Adrenal gland (tissue), 12 donors: ENCODE data around the gene ZMIZ2. TPM values are rescaled to one million over a fixed set of nuclear protein-coding genes. Genes with fewer than 3 reads are reported as not detected.
"Not testable (repeated sequence)": the region's sequence is repeated elsewhere in the genome, so short reads cannot be mapped to it uniquely, and the experiment has no call there.

Experiments used
- DNase-seq, 7 donors: peaks; one replicate each; pipeline ENCODE4 v3.0.0-alpha.2; 2019 to 2020
- H3K27ac ChIP-seq, 5 donors: fragments of 200-600 bp; sonication (generic) in 4 of 5; 1 replicate in 3 of 5; 2 replicates in 2 of 5; pipeline versions ENCODE4 v1.5.1 to v1.8.0; 2016 to 2020; ENCODE audit warnings: mild to moderate bottlenecking in 1 of 5
- H3K27me3 ChIP-seq: fragments of 200-600 bp; 2 replicates; pipeline ENCODE4 v1.8.0; 2021
- H3K36me3 ChIP-seq, 2 donors: fragments of 200-600 bp; replicated peaks in 1 of 2; 1 replicate in 1 of 2; 2 replicates in 1 of 2; pipeline versions ENCODE4 v1.5.1 to v1.8.0; 2018 to 2022
- H3K4me1 ChIP-seq, 2 donors: fragments of 200-600 bp; replicated peaks in 1 of 2; 1 replicate in 1 of 2; 2 replicates in 1 of 2; pipeline versions ENCODE4 v1.5.1 to v1.8.0; 2018 to 2021
- H3K4me3 ChIP-seq, 4 donors: fragments of 200-600 bp; sonication (generic) in 3 of 4; one replicate each; pipeline ENCODE4 v1.5.1; 2016 to 2018
- H3K9me3 ChIP-seq, 3 donors: fragments of 200-600 bp; sonication (generic) in 1 of 3; replicated peaks in 1 of 3; 1 replicate in 2 of 3; 2 replicates in 1 of 3; pipeline versions ENCODE4 v1.5.1 to v1.8.0; 2016 to 2021
- POLR2A ChIP-seq, 2 donors: fragments of 450-650 bp; IDR thresholded peaks; one replicate each; pipeline ENCODE4 v1.6.1; 2017; ENCODE audit warnings: antibody characterized with exemption in 2 of 2, mild to moderate bottlenecking in 2 of 2, moderate library complexity in 1 of 2
- WGBS, 4 donors: extraction: QIAGEN DNeasy Blood & Tissue Kit in 2 of 4; methylation state at CpG; one replicate each; pipeline versions ENCODE4 v1.1.5 to v1.1.7; 2013 to 2017; 5-methylcytosine and 5-hydroxymethylcytosine counted together
- intact Hi-C, 2 donors: fragments of 100-400 bp; cut with DNase I; formaldehyde crosslinking; loops; one replicate each; pipeline versions ENCODE4 v1.14.1 to v1.15.0; 2022 to 2023
- polyA plus RNA-seq, 3 donors: library from polyadenylated mRNA; stranded (reverse); fragments of 200-250 nt in 2 of 3; fragments of 350-450 nt in 1 of 3; fragmentation: Illumina TruSeq in 1 of 3; extraction: RNeasy Lipid Tissue Mini Kit (QIAGEN cat#74804) in 1 of 3; gene quantifications; one replicate each; pipeline ENCODE4 v1.2.3, GENCODE V29; 2013 to 2014
- total RNA-seq, 9 donors: library from RNA; depleted of rRNA in 4 of 9; stranded (reverse); fragments of >200 nt in 4 of 9; fragments of 120-200 nt in 1 of 9; fragmentation: NEBNext Ultra II Directional in 1 of 9; extraction: Animal tissue kit (Norgen Biotek cat#: 25700) in 1 of 9; gene quantifications; one replicate each; pipeline versions ENCODE4 v1.1.0 to v1.2.4, GENCODE V29; 2013 to 2023
- TF ChIP-seq, protein P1 (sequence below), 6 experiments: fragments of 450-650 bp in 4 of 6; fragments of 200-600 bp in 2 of 6; sonication (generic) in 1 of 6; IDR thresholded peaks; 1 replicate in 5 of 6; 2 replicates in 1 of 6; pipeline versions ENCODE4 v1.5.1 to v1.8.0; 2016 to 2021; ENCODE audit warnings: antibody characterized with exemption in 6 of 6, mild to moderate bottlenecking in 2 of 6, moderate library complexity in 1 of 6
- donor health status: healthy with polysubstance abuse.
- donor health status: Bipolar disorder and iron deficiency.
- donor health status: DM: yes; HTN: yes; CAD: no.
- donor health status: DM: no; HTN: no; CAD: no.
- donor health status: DM: no; HTN: no; CAD: no.
- donor health status: DM: yes; HTN: yes; CAD: no.

Gene ZMIZ2
- total and polyA plus RNA-seq, 12 donors, result 7.9 to 280 (median 53.7) TPM

DNA sequence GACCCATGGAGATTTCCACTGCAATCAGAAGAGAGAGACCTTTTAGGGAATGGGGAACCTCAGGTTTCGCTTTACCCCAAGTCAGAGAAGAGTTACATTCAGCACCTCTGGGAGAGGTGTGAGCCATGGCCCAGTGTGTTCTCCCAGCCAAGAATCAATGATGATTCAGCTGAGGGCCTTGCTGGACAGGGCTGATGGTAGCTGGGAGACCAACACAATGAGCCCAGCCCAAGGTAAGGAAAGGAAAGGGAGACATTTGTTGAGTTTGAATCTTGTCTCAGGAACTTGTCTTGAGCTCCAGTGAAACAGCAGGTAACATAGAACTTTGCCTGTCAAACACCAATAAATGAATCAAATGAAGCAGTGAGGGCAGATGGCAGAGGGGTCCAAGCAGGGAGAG lies 33.8 kb downstream of the ZMIZ2 start:
- Histone ChIP-seq H3K4me3 (no peak overlapping the region), H3K36me3 (no peaks in the 10 kb centered on the region), H3K9me3 (no peaks in the 10 kb centered on the region), H3K27me3 (no peaks in the 10 kb centered on the region), H3K27ac (no peak overlapping the region), H3K4me1 (no peaks in the 10 kb centered on the region)
- intact Hi-C loops, result no loop called here
- DNase-seq, result no peak
- TF ChIP-seq, protein P1, sequence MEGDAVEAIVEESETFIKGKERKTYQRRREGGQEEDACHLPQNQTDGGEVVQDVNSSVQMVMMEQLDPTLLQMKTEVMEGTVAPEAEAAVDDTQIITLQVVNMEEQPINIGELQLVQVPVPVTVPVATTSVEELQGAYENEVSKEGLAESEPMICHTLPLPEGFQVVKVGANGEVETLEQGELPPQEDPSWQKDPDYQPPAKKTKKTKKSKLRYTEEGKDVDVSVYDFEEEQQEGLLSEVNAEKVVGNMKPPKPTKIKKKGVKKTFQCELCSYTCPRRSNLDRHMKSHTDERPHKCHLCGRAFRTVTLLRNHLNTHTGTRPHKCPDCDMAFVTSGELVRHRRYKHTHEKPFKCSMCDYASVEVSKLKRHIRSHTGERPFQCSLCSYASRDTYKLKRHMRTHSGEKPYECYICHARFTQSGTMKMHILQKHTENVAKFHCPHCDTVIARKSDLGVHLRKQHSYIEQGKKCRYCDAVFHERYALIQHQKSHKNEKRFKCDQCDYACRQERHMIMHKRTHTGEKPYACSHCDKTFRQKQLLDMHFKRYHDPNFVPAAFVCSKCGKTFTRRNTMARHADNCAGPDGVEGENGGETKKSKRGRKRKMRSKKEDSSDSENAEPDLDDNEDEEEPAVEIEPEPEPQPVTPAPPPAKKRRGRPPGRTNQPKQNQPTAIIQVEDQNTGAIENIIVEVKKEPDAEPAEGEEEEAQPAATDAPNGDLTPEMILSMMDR (IDR thresholded peaks at IDR 0.05), result no peak
- TF ChIP-seq POLR2A (IDR thresholded peaks at IDR 0.05), result no peak
- WGBS, 4 donors, result 85 to 100% (median 95%) methylated on average over 1 of the region's 1 CpG

DNA sequence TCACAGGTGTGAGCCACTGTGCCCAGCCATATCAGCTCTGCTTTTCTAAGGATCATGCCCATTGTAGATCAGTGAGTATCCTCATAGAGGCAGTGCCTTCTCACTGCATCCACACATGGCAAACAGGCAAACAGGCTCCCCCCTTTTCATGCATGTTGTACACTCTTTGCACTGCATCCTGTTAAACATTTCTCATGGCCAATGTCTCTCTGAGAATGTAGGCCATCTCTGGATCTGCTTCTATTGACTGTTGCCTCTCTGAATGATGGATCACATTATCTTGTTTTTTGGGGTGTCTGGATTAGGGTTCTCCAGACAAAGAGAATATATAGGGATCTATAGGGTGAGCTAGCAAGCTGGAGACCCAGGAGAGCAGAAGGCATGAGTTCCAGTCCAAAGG lies 34.8 kb downstream of the ZMIZ2 start:
- intact Hi-C loops, result no loop called here

DNA sequence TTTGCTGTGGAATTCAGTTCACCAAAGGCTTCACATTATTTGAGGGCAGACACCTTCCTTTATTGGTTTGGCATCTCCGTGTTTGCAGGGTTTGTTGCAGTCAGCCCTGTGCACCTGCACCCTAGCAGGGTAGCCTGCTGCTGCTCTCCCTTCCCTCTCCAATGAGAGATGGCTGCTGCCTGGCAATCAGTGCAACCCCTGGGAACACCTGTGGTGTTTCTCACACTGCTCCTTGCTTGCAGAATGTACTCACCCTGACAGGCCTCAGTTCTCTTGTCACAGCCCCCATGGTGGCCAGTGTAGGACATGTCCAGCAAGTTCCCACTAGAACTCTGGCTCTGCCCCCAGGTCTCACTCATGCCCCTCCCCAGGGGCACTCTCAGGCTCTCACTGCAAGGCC lies 35.7 kb downstream of the ZMIZ2 start:
- no peaks in the 10 kb centered on the region for H3K9me3 ChIP-seq
- H3K36me3 ChIP-seq, result no peaks in the 10 kb centered on the region
- H3K4me3 ChIP-seq, result no peak overlapping the region
- H3K4me1 ChIP-seq, result no peaks in the 10 kb centered on the region
- TF ChIP-seq, protein P1 (IDR thresholded peaks at IDR 0.05), result no peak
- no peak for TF ChIP-seq POLR2A (IDR thresholded peaks at IDR 0.05)
- no peak for DNase-seq
- intact Hi-C loops, result no loop called here
- whole genome bisulfite sequencing, 4 donors, result 62 to 91% (median 78%) methylated on average over 1 of the region's 1 CpG
- no peak overlapping the region for H3K27ac ChIP-seq
- H3K27me3 ChIP-seq, result no peaks in the 10 kb centered on the region

More for the DNA sequence above, 34.8 kb downstream of the ZMIZ2 start:
- Histone ChIP-seq H3K4me1 (no peaks in the 10 kb centered on the region), H3K4me3 (no peak overlapping the region), H3K27me3 (no peaks in the 10 kb centered on the region), H3K9me3 (no peaks in the 10 kb centered on the region), H3K36me3 (no peaks in the 10 kb centered on the region), H3K27ac (no peak overlapping the region)
- TF ChIP-seq, protein P1 (IDR thresholded peaks at IDR 0.05), result no peak
- no peak for TF ChIP-seq POLR2A (IDR thresholded peaks at IDR 0.05)
- no peak for DNase-seq

DNA sequence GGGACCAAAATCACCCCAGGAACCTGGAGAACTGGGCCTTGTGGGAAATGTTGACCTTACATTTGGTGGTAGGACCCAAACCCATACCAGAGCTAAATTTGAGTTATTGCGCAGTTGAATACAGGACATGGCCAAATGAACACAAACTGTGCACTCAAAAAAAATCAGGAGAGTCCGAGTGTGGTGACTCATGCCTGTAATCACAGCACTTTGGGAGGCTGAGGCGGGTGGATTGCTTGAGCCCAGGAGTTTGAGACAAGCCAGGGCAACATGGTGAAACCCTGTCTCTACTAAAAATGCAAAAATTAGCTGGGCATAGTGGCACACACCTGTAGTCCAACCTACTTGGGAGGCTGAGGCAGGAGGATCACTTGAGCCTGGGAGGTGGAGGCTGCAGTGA lies 36.6 kb downstream of the ZMIZ2 start:
- H3K27me3 ChIP-seq, H3K36me3 ChIP-seq, H3K9me3 ChIP-seq, H3K4me1 ChIP-seq, intact Hi-C loops, DNase-seq, H3K27ac ChIP-seq, H3K4me3 ChIP-seq: not testable (repeated sequence)
- WGBS, 4 donors, result 83 to 93% (median 86%) methylated on average over 3 of the region's 3 CpGs

DNA sequence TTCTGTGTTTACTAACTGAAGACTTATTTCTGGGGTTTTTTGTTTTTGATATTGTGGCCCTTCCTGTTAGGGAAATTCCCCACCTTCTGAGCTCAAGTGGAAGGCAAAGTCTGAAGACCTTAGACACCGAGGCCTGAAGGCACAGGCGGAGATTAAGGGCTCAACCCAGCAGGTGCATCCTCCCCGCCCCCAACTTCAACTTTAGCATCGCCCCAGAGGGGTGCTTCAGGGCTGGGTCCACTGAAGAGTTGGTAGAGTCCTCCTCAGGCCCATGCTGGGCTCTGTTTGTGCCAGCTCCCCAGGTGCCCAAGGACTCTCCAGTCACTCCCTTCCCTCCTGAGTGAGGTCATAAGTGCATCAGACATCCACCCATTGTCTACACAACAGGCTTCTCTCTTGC lies 38.4 kb downstream of the ZMIZ2 start:
- no peaks in the 10 kb centered on the region for H3K36me3 ChIP-seq

More for the DNA sequence above, 38.4 kb downstream of the ZMIZ2 start:
- Histone ChIP-seq H3K4me1 (no peaks in the 10 kb centered on the region), H3K4me3 (no peak overlapping the region), H3K27ac (no peak overlapping the region), H3K9me3 (no peaks in the 10 kb centered on the region), H3K27me3 (no peaks in the 10 kb centered on the region)
- 71 to 91% (median 86%) methylated on average over 2 to 4 of the region's 4 CpGs for WGBS, 4 donors
- intact Hi-C loops, result no loop called here
- TF ChIP-seq, protein P1 (IDR thresholded peaks at IDR 0.05), result no peak
- TF ChIP-seq POLR2A (IDR thresholded peaks at IDR 0.05), result no peak
- no peak for DNase-seq
